Kidney epithelial cell (primary cell): ENCODE data around the gene NXPH2. TPM values are rescaled to one million over a fixed set of nuclear protein-coding genes. Genes with fewer than 3 reads are reported as not detected.

ENCODE experiments used
- DNase-seq: peaks from one replicate; pipeline ENCODE4 v3.0.0-alpha.2; 2010; ENCODE audit warnings: low read depth
- H3K27me3 ChIP-seq: 2 replicates; pipeline ENCODE4 v1.6.0; 2011; ENCODE audit warnings: low read length; ENCODE audit not compliant: control insufficient read depth, insufficient read depth
- H3K36me3 ChIP-seq: 2 replicates; pipeline ENCODE4 v1.5.1; 2011; ENCODE audit warnings: low read length; ENCODE audit not compliant: control insufficient read depth, insufficient read depth
- H3K4me3 ChIP-seq: 2 replicates; pipeline ENCODE4 v1.5.1; 2011; ENCODE audit warnings: low read depth, mild to moderate bottlenecking, control low read depth, low read length
- CTCF ChIP-seq: IDR thresholded peaks from 2 replicates; pipeline ENCODE4 v1.5.1; 2011; ENCODE audit warnings: mild to moderate bottlenecking, moderate library complexity, low read length, control low read depth, inconsistent platforms; ENCODE audit not compliant: insufficient read depth, poor library complexity, severe bottlenecking
- total RNA-seq: library from RNA; depleted of rRNA; stranded (reverse); fragments of >200 nt; gene quantifications from 2 replicates; pipeline ENCODE4 v1.2.3, GENCODE V29; 2015

Gene NXPH2
- total RNA-seq, 1 donor from 2014 or later = not detected

- H3K4me3 ChIP-seq = no peak overlapping the region
- TF ChIP-seq CTCF = no peak
- H3K36me3 ChIP-seq = no peaks in the 10 kb centered on the region
- DNase-seq = no peak
- no peaks in the 10 kb centered on the region for H3K27me3 ChIP-seq
Observed at GRCh38 chr2:138626148-138626547, 154.0 kb downstream of the NXPH2 start.

- no peak for DNase-seq
- Histone ChIP-seq H3K27me3 (no peaks in the 10 kb centered on the region), H3K4me3 (no peak overlapping the region), H3K36me3 (no peaks in the 10 kb centered on the region)
- no peak for TF ChIP-seq CTCF
Observed at GRCh38 chr2:138622613-138623012, 157.6 kb downstream of the NXPH2 start.

- Histone ChIP-seq H3K4me3 (no peak overlapping the region), H3K27me3 (no peaks in the 10 kb centered on the region), H3K36me3 (no peaks in the 10 kb centered on the region)
- no peak for DNase-seq
- no peak for TF ChIP-seq CTCF
Observed at GRCh38 chr2:138621139-138621538, 159.1 kb downstream of the NXPH2 start.

- Histone ChIP-seq H3K4me3 (no peak overlapping the region), H3K36me3 (no peaks in the 10 kb centered on the region), H3K27me3 (no peaks in the 10 kb centered on the region)
- no peak for DNase-seq
- TF ChIP-seq CTCF = no peak
Observed at GRCh38 chr2:138620431-138620830, 159.8 kb downstream of the NXPH2 start.
